Uterus (tissue), 4 donors: ENCODE data around the gene TMEM238L. TPM values are rescaled to one million over a fixed set of nuclear protein-coding genes. Genes with fewer than 3 reads are reported as not detected.

Source experiments
- DNase-seq, 2 donors: peaks; one replicate each; pipeline ENCODE4 v3.0.0-alpha.2; 2019 to 2020
- H3K27ac ChIP-seq, 2 donors: fragments of 200-600 bp; sonication (generic); 1 replicate in 1 of 2; 2 replicates in 1 of 2; pipeline ENCODE4 v1.5.1; 2016 to 2018
- H3K27me3 ChIP-seq, 2 donors: fragments of 200-600 bp; sonication (generic); one replicate each; pipeline ENCODE4 v1.5.1; 2018 to 2019; ENCODE audit warnings: control low read depth in 1 of 2
- H3K36me3 ChIP-seq, 2 donors: fragments of 200-600 bp; sonication (generic); one replicate each; pipeline ENCODE4 v1.5.1; 2019; ENCODE audit warnings: control low read depth in 1 of 2
- H3K4me1 ChIP-seq, 2 donors: fragments of 200-600 bp; sonication (generic); one replicate each; pipeline ENCODE4 v1.5.1; 2018 to 2019; ENCODE audit warnings: control low read depth in 1 of 2
- H3K4me3 ChIP-seq, 2 donors: fragments of 200-600 bp; sonication (generic); 1 replicate in 1 of 2; 2 replicates in 1 of 2; pipeline ENCODE4 v1.5.1; 2018 to 2019; ENCODE audit warnings: mild to moderate bottlenecking in 1 of 2
- H3K9me3 ChIP-seq, 2 donors: fragments of 200-600 bp; sonication (generic); one replicate each; pipeline ENCODE4 v1.5.1; 2019; ENCODE audit warnings: control low read depth in 1 of 2
- CTCF ChIP-seq, 4 experiments: fragments of 200-600 bp in 2 of 4; fragments of 450-650 bp in 2 of 4; sonication (generic) in 2 of 4; IDR thresholded peaks; one replicate each; pipeline ENCODE4 v1.5.1; 2016 to 2019; ENCODE audit warnings: antibody characterized with exemption in 4 of 4, mild to moderate bottlenecking in 2 of 4, moderate library complexity in 1 of 4
- POLR2A ChIP-seq, 2 donors: fragments of 450-650 bp; IDR thresholded peaks; one replicate each; pipeline ENCODE4 v1.6.1; 2016; ENCODE audit warnings: antibody characterized with exemption in 2 of 2, mild to moderate bottlenecking in 1 of 2, moderate library complexity in 1 of 2
- intact Hi-C: fragments of 100-400 bp; cut with DNase I; formaldehyde crosslinking; loops from one replicate; pipeline ENCODE4 v1.15.1; 2023; ENCODE audit warnings: low total_unique reads
- small RNA-seq: library from RNA; depleted of rRNA; stranded (forward); fragments of <200 nt; gene quantifications from one replicate; pipeline ENCODE3, GENCODE V24; 2016
- total RNA-seq, 4 donors: library from RNA; depleted of rRNA in 3 of 4; stranded (reverse); fragments of >200 nt in 3 of 4; gene quantifications; one replicate each; pipeline versions ENCODE4 v1.1.0 to v1.2.4, GENCODE V29; 2014 to 2023
- donor health status: DM: yes; HTN: yes; CAD: no.

Gene TMEM238L
- total RNA-seq, 4 donors from 2014 or later: not detected

GRCh38 chr17:10750210-10750609 lies 53.7 kb downstream of the TMEM238L start:
- Histone ChIP-seq H3K4me1 (no peaks in the 10 kb centered on the region), H3K9me3 (no peaks in the 10 kb centered on the region), H3K27me3 (no peaks in the 10 kb centered on the region), H3K27ac (no peak overlapping the region), H3K4me3 (no peak overlapping the region), H3K36me3 (no peaks in the 10 kb centered on the region)
- TF ChIP-seq CTCF (IDR thresholded peaks at IDR 0.05) (no peak), POLR2A (IDR thresholded peaks at IDR 0.05) (no peak)
- no peak for DNase-seq
- intact Hi-C loops: no loop called here

- H3K4me3 ChIP-seq: no peak overlapping the region
- no peaks in the 10 kb centered on the region for H3K9me3 ChIP-seq
- no peak overlapping the region for H3K27ac ChIP-seq
- no peak for TF ChIP-seq POLR2A (IDR thresholded peaks at IDR 0.05)
- TF ChIP-seq CTCF (IDR thresholded peaks at IDR 0.05): no peak
- no peaks in the 10 kb centered on the region for H3K27me3 ChIP-seq
- H3K4me1 ChIP-seq: no peaks in the 10 kb centered on the region
- no peak for DNase-seq
- intact Hi-C loops: no loop called here
- no peaks in the 10 kb centered on the region for H3K36me3 ChIP-seq
Measured at GRCh38 chr17:10748531-10749181, 55.2 kb downstream of the TMEM238L start.

- H3K4me1 ChIP-seq: no peaks in the 10 kb centered on the region
- H3K4me3 ChIP-seq: no peak overlapping the region
- H3K36me3 ChIP-seq: no peaks in the 10 kb centered on the region
- intact Hi-C loops: no loop called here
- H3K27me3 ChIP-seq: no peaks in the 10 kb centered on the region
- H3K9me3 ChIP-seq: no peaks in the 10 kb centered on the region
- TF ChIP-seq CTCF (IDR thresholded peaks at IDR 0.05) (no peak), POLR2A (IDR thresholded peaks at IDR 0.05) (no peak)
- H3K27ac ChIP-seq: no peak overlapping the region
- no peak for DNase-seq
Measured at GRCh38 chr17:10745231-10745630, 58.7 kb downstream of the TMEM238L start.

Small RNA genes lying within 50 kb of the gene (small RNA-seq; reads per million reads assigned to genes)
- gene AC015908.2 (not detected), gene TMEM238L (not detected)

Other genes with a start within 250 kb of the TMEM238L start
- 10 to 100 TPM in 1 of 4 donors, 1 to 10 TPM in 2, under 1 TPM in 1; under 0.01 to 11.9 (median 3.1) TPM for gene MYH3, start 146.8 kb downstream of the TMEM238L start, total RNA-seq
- gene SCO1, start 106.6 kb downstream of the TMEM238L start, total RNA-seq: 10 to 100 TPM in 2 of 4 donors, 1 to 10 TPM in 2; 7.4 to 27.0 (median 16.3) TPM
- 10 to 100 TPM; 14.0 to 32.6 (median 17.8) TPM for gene ADPRM, start 106.5 kb downstream of the TMEM238L start, total RNA-seq
- gene TMEM220, start 74.1 kb downstream of the TMEM238L start, total RNA-seq: 10 to 100 TPM in 1 of 4 donors, 1 to 10 TPM in 2, under 1 TPM in 1; 0.59 to 20.1 (median 5.2) TPM
- gene PIRT, start 34.0 kb upstream of the TMEM238L start, total RNA-seq: under 1 TPM in 1 of 4 donors, not detected in 3; 0.97 TPM